ENCODE measurements around the gene NAALADL2. TPM values are rescaled to one million over a fixed set of nuclear protein-coding genes. Genes with fewer than 3 reads are reported as not detected.

NAALADL2 gene
- total RNA-seq, 4 donors from 2014 or later = 3.8 to 20.3 (median 8.6) TPM

DNA sequence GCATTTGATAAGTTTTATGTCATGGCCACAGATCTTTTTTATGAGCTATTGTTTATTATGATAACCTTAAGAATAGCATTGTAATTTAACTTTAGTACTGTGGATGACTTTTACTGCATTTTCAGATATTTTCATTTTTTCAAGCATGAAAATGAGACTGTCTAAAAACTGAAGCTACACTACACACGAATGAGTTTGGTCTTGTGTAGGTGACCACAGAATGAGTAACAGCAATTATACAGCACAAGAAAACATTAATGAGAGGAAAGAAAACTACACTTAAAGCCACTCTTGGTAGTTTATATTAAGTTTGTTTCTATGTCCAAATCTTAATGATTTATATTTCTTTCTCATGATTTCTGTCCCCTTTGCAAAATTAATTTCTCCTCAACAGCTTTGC lies 809.2 kb downstream of the NAALADL2 start:
- Histone ChIP-seq H3K4me1 (no peaks in the 10 kb centered on the region), H3K4me3 (no peak overlapping the region), H3K27ac (replicated peaks in 1 of 4) (no peak overlapping the region), H3K27me3 (no peaks in the 10 kb centered on the region), H3K36me3 (no peaks in the 10 kb centered on the region), H3K9me3 (no peaks in the 10 kb centered on the region)
- 85% methylated on average over 1 of the region's 1 CpG for WGBS
- intact Hi-C loops (cut with DNase I) = no loop called here
- no peak for DNase-seq (ENCODE audit: extremely low spot score)
- TF ChIP-seq, protein P1, sequence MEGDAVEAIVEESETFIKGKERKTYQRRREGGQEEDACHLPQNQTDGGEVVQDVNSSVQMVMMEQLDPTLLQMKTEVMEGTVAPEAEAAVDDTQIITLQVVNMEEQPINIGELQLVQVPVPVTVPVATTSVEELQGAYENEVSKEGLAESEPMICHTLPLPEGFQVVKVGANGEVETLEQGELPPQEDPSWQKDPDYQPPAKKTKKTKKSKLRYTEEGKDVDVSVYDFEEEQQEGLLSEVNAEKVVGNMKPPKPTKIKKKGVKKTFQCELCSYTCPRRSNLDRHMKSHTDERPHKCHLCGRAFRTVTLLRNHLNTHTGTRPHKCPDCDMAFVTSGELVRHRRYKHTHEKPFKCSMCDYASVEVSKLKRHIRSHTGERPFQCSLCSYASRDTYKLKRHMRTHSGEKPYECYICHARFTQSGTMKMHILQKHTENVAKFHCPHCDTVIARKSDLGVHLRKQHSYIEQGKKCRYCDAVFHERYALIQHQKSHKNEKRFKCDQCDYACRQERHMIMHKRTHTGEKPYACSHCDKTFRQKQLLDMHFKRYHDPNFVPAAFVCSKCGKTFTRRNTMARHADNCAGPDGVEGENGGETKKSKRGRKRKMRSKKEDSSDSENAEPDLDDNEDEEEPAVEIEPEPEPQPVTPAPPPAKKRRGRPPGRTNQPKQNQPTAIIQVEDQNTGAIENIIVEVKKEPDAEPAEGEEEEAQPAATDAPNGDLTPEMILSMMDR (IDR thresholded peaks at IDR 0.05) = no peak
- TF ChIP-seq POLR2A (IDR thresholded peaks at IDR 0.05; ENCODE audit: low read depth) (no peak), EP300 (IDR thresholded peaks at IDR 0.05) (no peak), POLR2AphosphoS5 (IDR thresholded peaks at IDR 0.05) (no peak)

DNA sequence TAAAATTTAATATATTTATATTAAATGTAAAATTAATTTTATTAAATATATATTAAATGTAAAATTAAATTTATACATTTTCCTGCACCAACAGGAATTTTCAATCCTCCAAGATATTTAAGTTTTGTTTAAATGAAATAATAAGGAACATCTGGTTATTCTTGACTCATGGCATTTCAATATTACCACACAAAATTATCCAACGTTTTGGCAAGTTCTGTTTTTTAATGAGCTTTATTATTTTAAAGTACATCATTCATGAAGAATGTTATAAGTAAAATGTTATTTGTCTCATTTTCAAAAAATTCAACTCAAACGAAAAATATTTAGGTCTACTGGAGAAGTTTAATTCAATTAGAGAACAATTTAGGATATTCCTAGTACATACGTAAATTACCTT lies 811.4 kb downstream of the NAALADL2 start:
- 82% methylated on average over 3 of the region's 3 CpGs for WGBS
- DNase-seq (ENCODE audit: extremely low spot score) = no peak
- TF ChIP-seq POLR2AphosphoS5 (IDR thresholded peaks at IDR 0.05) (no peak), EP300 (IDR thresholded peaks at IDR 0.05) (no peak)
- Histone ChIP-seq H3K27me3 (no peaks in the 10 kb centered on the region), H3K27ac (replicated peaks in 1 of 4) (no peak overlapping the region), H3K4me1 (no peaks in the 10 kb centered on the region), H3K9me3 (no peaks in the 10 kb centered on the region), H3K4me3 (no peak overlapping the region), H3K36me3 (no peaks in the 10 kb centered on the region)
- intact Hi-C loops (cut with DNase I) = no loop called here

DNA sequence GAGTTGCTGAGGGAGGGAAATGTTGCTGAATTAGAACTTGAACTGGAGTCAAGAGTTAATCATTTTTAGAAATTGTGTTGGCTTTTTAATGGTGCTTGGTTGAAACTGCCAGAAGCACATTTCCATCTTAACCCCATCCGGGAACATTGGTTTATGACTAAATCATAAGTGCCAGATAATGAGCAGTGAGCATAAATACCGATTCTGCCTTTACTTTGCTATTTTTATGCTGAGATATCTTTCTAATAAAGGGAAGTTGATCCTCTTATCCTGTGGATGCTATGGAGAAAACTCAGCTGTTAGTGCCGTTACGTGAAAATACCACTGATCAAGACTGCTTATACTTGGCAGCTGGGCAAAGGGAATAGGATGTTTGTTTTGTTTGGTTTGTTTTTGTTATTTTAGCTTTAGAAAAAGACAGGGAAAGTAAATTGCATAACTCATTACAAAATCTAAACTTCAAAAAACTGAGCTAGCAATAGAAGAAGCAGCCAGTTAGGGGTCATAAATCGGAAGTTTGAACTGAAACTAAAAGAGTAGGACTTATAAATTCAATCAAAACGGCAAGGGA lies 813.1 kb downstream of the NAALADL2 start:
- Histone ChIP-seq H3K36me3 (no peaks in the 10 kb centered on the region), H3K4me1 (no peaks in the 10 kb centered on the region), H3K27ac (replicated peaks in 1 of 4) (no peak overlapping the region), H3K9me3 (no peaks in the 10 kb centered on the region), H3K4me3 (peak overlapping the region; percentile 30 to 50 (median 33)), H3K27me3 (no peaks in the 10 kb centered on the region)
- TF ChIP-seq, protein P1 (IDR thresholded peaks at IDR 0.05) = no peak
- 24% methylated on average over 6 of the region's 6 CpGs for WGBS
- no peak for DNase-seq (ENCODE audit: extremely low spot score)
- intact Hi-C loops (cut with DNase I) = no loop called here

DNA sequence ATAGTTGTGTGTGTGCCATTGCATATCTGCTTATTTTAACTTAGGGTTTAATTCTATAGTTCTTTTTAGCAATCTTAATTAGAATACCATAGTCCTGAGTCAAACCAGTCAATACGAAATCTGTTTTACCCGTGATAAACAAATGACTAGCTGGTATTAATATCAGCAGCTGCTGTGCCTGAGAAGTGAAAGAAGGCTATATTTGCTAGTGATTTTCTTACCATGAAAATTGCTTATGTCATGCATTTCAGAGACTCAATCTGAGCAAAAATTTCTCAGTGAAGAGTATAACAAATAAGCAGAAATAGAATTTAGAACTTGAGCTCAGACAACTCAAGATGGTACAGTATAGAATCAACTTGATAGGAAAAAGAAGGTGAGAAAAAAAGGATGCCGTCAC lies 820.4 kb downstream of the NAALADL2 start:
- intact Hi-C loops (cut with DNase I) = no loop called here
- H3K27ac ChIP-seq (replicated peaks in 1 of 4) = no peak overlapping the region
- H3K4me3 ChIP-seq = no peak overlapping the region
- H3K9me3 ChIP-seq = peaks cover 0 to 8% (median 0%) of the 10 kb centered on the region in 4 donors
- WGBS = 87% methylated on average over 3 of the region's 3 CpGs
- DNase-seq (ENCODE audit: extremely low spot score) = no peak
- no peaks in the 10 kb centered on the region for H3K27me3 ChIP-seq
- TF ChIP-seq, protein P1 (IDR thresholded peaks at IDR 0.05) = no peak
- no peak for TF ChIP-seq POLR2A (IDR thresholded peaks at IDR 0.05; ENCODE audit: low read depth)
- no peaks in the 10 kb centered on the region for H3K36me3 ChIP-seq
- H3K4me1 ChIP-seq = no peaks in the 10 kb centered on the region

DNA sequence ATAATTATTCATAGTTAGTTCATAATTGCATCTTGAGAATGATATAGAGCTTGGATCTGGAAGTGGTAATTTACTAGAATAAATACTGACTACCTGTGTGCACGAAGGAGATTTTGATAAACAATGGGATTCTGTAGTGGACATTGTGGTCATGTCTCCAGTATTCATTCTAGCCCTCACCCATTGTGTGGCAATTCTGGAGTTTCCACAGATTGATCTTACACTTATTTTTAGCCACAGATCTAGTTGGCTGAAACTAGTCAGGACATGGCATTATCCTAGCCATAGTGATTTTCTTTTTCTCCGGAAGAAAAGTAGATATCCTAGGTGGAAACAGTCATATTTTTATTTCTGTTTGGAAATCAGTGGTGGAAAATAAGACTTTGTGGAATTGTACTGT lies 833.1 kb downstream of the NAALADL2 start:
- WGBS = 93% methylated on average over 2 of the region's 2 CpGs
- DNase-seq (ENCODE audit: extremely low spot score) = no peak
- intact Hi-C loops (cut with DNase I) = no loop called here

More for the DNA sequence above, 833.1 kb downstream of the NAALADL2 start:
- Histone ChIP-seq H3K4me3 (no peak overlapping the region), H3K27ac (replicated peaks in 1 of 4) (no peak overlapping the region), H3K9me3 (no peaks in the 10 kb centered on the region), H3K27me3 (no peaks in the 10 kb centered on the region), H3K4me1 (no peaks in the 10 kb centered on the region), H3K36me3 (no peaks in the 10 kb centered on the region)
- TF ChIP-seq POLR2AphosphoS5 (IDR thresholded peaks at IDR 0.05) (no peak), POLR2A (IDR thresholded peaks at IDR 0.05; ENCODE audit: low read depth) (no peak), EP300 (IDR thresholded peaks at IDR 0.05) (no peak)
- TF ChIP-seq, protein P1 (IDR thresholded peaks at IDR 0.05) = no peak
